NT2/D1 (cell line): ENCODE measurements around the gene NFKBIA.

Source experiments
- SUZ12 ChIP-seq: IDR thresholded peaks from 2 replicates; pipeline ENCODE4 v1.6.1; 2011; ENCODE audit not compliant: insufficient read length, insufficient read depth; ENCODE audit errors: extremely low read depth
- YY1 ChIP-seq: IDR thresholded peaks from 2 replicates; pipeline ENCODE4 v1.6.1; 2011; ENCODE audit not compliant: insufficient read length, insufficient read depth

GRCh38 chr14:35401422-35402265 lies 2.9 kb downstream of the NFKBIA start:
- TF ChIP-seq YY1: no peak
- no peak for TF ChIP-seq SUZ12
